Keratinocyte (primary cell): ENCODE measurements around the gene SIGLEC15. TPM values are rescaled to one million over a fixed set of nuclear protein-coding genes. Genes with fewer than 3 reads are reported as not detected.

Experiments
- DNase-seq: peaks from one replicate; pipeline ENCODE4 v3.0.0-alpha.2; 2011; ENCODE audit warnings: low read depth, missing footprints, low spot score
- FAIRE-seq: peaks from 2 replicates; lab custom pipeline; 2011; peaks lifted over from hg19 to GRCh38; lab: Jason Lieb, UNC
- H2AFZ ChIP-seq: 2 replicates; pipeline ENCODE4 v1.6.0; 2012; ENCODE audit warnings: low read length, control low read depth, inconsistent platforms; ENCODE audit not compliant: control insufficient read depth
- H3K27ac ChIP-seq: 2 replicates; pipeline ENCODE4 v1.5.1; 2011; ENCODE audit warnings: low read length; ENCODE audit not compliant: control insufficient read depth, insufficient read depth
- H3K27me3 ChIP-seq: 3 replicates; pipeline ENCODE4 v1.6.0; 2011; ENCODE audit warnings: low read length; ENCODE audit not compliant: control insufficient read depth, insufficient read depth; ENCODE audit errors: extremely low read depth
- H3K36me3 ChIP-seq, 2 experiments: 2 replicates in 1 of 2; 3 replicates in 1 of 2; pipeline ENCODE4 v1.5.1; 2011; ENCODE audit warnings: low read length in 2 of 2, mild to moderate bottlenecking in 1 of 2; ENCODE audit not compliant: control insufficient read depth in 2 of 2, insufficient read depth in 2 of 2; ENCODE audit errors: extremely low read depth in 1 of 2
- H3K4me1 ChIP-seq: 3 replicates; pipeline ENCODE4 v1.5.1; 2011; ENCODE audit warnings: low read length; ENCODE audit not compliant: control insufficient read depth, insufficient read depth; ENCODE audit errors: extremely low read depth
- H3K4me2 ChIP-seq: 3 replicates; pipeline ENCODE4 v1.6.0; 2011; ENCODE audit warnings: low read depth, low read length; ENCODE audit not compliant: control insufficient read depth, insufficient read depth; ENCODE audit errors: extremely low read depth
- H3K4me3 ChIP-seq, 3 experiments: fragments of 200-600 bp in 1 of 3; sonication (generic) in 1 of 3; 2 replicates in 2 of 3; 3 replicates in 1 of 3; pipeline ENCODE4 v1.5.1; 2011 to 2016; ENCODE audit warnings: low read length in 3 of 3, mild to moderate bottlenecking in 3 of 3, control low read depth in 2 of 3, inconsistent platforms in 1 of 3, low read depth in 1 of 3, mixed read lengths in 1 of 3, mixed run types in 1 of 3, moderate library complexity in 1 of 3; ENCODE audit not compliant: control insufficient read depth in 2 of 3, insufficient read depth in 2 of 3; ENCODE audit errors: extremely low read depth in 1 of 3
- H3K79me2 ChIP-seq: 2 replicates; pipeline ENCODE4 v1.6.0; 2012; ENCODE audit warnings: low read length; ENCODE audit not compliant: control insufficient read depth, insufficient read depth
- H3K9ac ChIP-seq: 3 replicates; pipeline ENCODE4 v1.6.0; 2011; ENCODE audit warnings: low read length; ENCODE audit not compliant: control insufficient read depth, insufficient read depth; ENCODE audit errors: extremely low read depth
- H3K9me1 ChIP-seq: 3 replicates; pipeline ENCODE4 v1.6.0; 2011; ENCODE audit warnings: low read length; ENCODE audit not compliant: control insufficient read depth, insufficient read depth; ENCODE audit errors: extremely low read depth
- H3K9me3 ChIP-seq: 2 replicates; pipeline ENCODE4 v1.5.1; 2012; ENCODE audit warnings: low read depth, low read length; ENCODE audit not compliant: control insufficient read depth
- H4K20me1 ChIP-seq: 3 replicates; pipeline ENCODE4 v1.6.0; 2011; ENCODE audit warnings: low read length; ENCODE audit not compliant: control insufficient read depth, insufficient read depth; ENCODE audit errors: extremely low read depth
- EZH2 ChIP-seq: IDR thresholded peaks from one replicate; pipeline ENCODE4 v1.6.1; 2012; ENCODE audit warnings: inconsistent platforms, mild to moderate bottlenecking, low read length, moderate library complexity
- dilution Hi-C: fragments of 300-500 bp; cut with MboI; formaldehyde crosslinking; loops from one replicate; pipeline ENCODE4 v1.7.0; 2020; ENCODE audit warnings: low sequenced_read_pairs; ENCODE audit not compliant: extremely low pct_ligation_motif_present
- polyA plus RNA-seq, 5 experiments: library from polyadenylated mRNA; depleted of rRNA in 3 of 5; stranded (reverse) in 3 of 5; stranded (forward) in 1 of 5; unstranded in 1 of 5; fragments of >200 nt; gene quantifications; 1 replicate in 1 of 5; 2 replicates in 3 of 5; 3 replicates in 1 of 5; pipeline versions ENCODE4 v1.2.1 to v1.2.3, GENCODE V29; 2011 to 2012; ENCODE audit warnings: missing spikeins in 2 of 5, low read depth in 1 of 5, low replicate concordance in 1 of 5
- TF ChIP-seq, protein P1 (sequence below), 3 experiments: IDR thresholded peaks in 1 of 3; conservative IDR thresholded peaks in 1 of 3; optimal IDR thresholded peaks in 1 of 3; 2 replicates in 2 of 3; 3 replicates in 1 of 3; pipeline versions ENCODE3 to v1.5.1; 2011; ENCODE audit warnings: low read length in 3 of 3, mild to moderate bottlenecking in 3 of 3, moderate library complexity in 2 of 3, control low read depth in 1 of 3, inconsistent platforms in 1 of 3; ENCODE audit not compliant: insufficient read depth in 2 of 3; ENCODE audit errors: extremely low read depth in 1 of 3

SIGLEC15 gene
- polyA plus RNA-seq, 1 donor (not counting 4 experiments of a cell fraction or from before 2014, with no cell fraction given), result not detected

DNA sequence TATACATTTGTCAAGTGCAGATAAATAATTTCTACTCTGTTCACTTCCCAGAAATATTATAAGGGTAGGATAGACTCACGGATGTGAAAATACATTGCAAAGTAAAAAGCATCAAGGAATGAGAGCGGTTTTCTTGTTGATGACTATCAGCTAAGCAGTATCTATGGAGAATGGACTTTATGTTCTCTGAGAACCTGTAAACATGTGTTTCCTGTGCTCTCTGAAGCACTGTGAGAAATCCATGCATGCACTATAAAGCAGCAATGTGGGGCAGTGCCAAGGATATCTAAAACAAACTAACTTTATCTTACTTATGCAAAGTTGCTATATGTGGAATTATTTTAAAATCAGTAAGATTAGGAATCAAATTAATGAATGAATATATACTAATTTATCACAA lies 4.4 kb upstream of the SIGLEC15 start:
- no peaks in the 10 kb centered on the region for H3K9me3 ChIP-seq
- no peaks in the 10 kb centered on the region for H3K9me1 ChIP-seq
- H3K79me2 ChIP-seq, result no peaks in the 10 kb centered on the region
- no peaks in the 10 kb centered on the region for H4K20me1 ChIP-seq
- TF ChIP-seq EZH2, result no peak
- TF ChIP-seq, protein P1, sequence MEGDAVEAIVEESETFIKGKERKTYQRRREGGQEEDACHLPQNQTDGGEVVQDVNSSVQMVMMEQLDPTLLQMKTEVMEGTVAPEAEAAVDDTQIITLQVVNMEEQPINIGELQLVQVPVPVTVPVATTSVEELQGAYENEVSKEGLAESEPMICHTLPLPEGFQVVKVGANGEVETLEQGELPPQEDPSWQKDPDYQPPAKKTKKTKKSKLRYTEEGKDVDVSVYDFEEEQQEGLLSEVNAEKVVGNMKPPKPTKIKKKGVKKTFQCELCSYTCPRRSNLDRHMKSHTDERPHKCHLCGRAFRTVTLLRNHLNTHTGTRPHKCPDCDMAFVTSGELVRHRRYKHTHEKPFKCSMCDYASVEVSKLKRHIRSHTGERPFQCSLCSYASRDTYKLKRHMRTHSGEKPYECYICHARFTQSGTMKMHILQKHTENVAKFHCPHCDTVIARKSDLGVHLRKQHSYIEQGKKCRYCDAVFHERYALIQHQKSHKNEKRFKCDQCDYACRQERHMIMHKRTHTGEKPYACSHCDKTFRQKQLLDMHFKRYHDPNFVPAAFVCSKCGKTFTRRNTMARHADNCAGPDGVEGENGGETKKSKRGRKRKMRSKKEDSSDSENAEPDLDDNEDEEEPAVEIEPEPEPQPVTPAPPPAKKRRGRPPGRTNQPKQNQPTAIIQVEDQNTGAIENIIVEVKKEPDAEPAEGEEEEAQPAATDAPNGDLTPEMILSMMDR (optimal IDR thresholded peaks at IDR 0.05 in 1 of 3, IDR thresholded peaks at IDR 0.05 in 1 of 3, conservative IDR thresholded peaks at IDR 0.05 in 1 of 3; ENCODE audit: extremely low read depth in 1 of 3, insufficient read depth in 2 of 3, low read length in 3 of 3), result no peak
- no peak for DNase-seq
- no peaks in the 10 kb centered on the region for H3K36me3 ChIP-seq
- H3K27me3 ChIP-seq, result no peaks in the 10 kb centered on the region
- no peak overlapping the region for H3K9ac ChIP-seq
- dilution Hi-C loops, result no loop called here
- no peaks in the 10 kb centered on the region for H3K4me1 ChIP-seq
- no peak overlapping the region for H2AFZ ChIP-seq
- no peak overlapping the region for H3K4me2 ChIP-seq
- no peak overlapping the region for H3K4me3 ChIP-seq
- no peak for FAIRE-seq
- no peak overlapping the region for H3K27ac ChIP-seq

DNA sequence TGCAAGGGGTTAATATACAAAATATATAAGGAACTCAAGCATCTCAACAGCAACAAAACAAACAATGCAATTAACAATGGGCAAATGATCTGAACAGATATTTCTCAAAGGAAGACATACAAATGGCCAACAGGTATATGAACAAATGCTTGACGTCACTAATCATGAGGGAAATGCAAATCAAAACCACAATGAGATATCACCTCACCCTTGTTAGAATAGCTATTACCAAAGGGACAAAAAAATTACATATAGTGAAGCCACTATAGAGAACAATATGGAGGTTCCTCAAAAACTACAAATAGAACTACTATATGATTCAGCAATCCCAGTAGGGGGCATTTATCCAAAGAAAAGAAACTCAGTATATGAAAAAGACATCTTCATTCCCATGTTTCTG lies 3.8 kb upstream of the SIGLEC15 start:
- Histone ChIP-seq H3K36me3 (no peaks in the 10 kb centered on the region), H3K9me3 (no peaks in the 10 kb centered on the region), H3K27me3 (no peaks in the 10 kb centered on the region), H3K4me2 (no peak overlapping the region), H3K4me3 (no peak overlapping the region), H3K79me2 (no peaks in the 10 kb centered on the region), H2AFZ (no peak overlapping the region), H3K9ac (no peak overlapping the region), H3K9me1 (no peaks in the 10 kb centered on the region), H3K4me1 (no peaks in the 10 kb centered on the region), H4K20me1 (no peaks in the 10 kb centered on the region), H3K27ac (no peak overlapping the region)
- no peak for FAIRE-seq
- TF ChIP-seq, protein P1 (optimal IDR thresholded peaks at IDR 0.05 in 1 of 3, IDR thresholded peaks at IDR 0.05 in 1 of 3, conservative IDR thresholded peaks at IDR 0.05 in 1 of 3; ENCODE audit: extremely low read depth in 1 of 3, insufficient read depth in 2 of 3, low read length in 3 of 3), result no peak
- TF ChIP-seq EZH2, result no peak
- no peak for DNase-seq
- dilution Hi-C loops, result no loop called here
